Cortex of kidney (tissue), 1 donor: ENCODE data around the gene TCF4.

Source experiments
- DNase-seq: peaks from one replicate; lab custom pipeline; 2025; lab: John Stamatoyannopoulos, UW

Gene TCF4

DNA sequence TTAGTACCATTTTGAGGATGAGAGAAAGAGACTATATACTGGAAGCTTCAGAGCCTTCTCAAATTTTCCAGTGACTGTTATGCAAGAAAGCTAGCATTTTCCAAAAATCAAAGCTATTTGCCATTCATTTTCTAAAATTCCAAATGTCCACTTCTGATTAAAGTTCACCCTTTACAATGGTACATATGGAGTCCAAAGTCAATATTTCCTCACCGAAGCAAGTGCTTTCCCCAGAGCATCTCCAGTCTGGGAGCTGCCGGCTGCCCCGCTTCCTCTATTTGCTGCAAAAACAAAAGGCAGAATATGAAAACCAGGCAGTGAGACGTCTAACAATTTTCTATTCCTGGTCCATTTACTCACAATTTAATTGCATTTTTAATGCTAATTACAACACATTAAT, 326.7 kb downstream of the TCF4 start:
- DNase-seq, result no peak

GRCh38 chr18:55258088-55258487, 329.9 kb downstream of the TCF4 start:
- DNase-seq, result no peak

DNA sequence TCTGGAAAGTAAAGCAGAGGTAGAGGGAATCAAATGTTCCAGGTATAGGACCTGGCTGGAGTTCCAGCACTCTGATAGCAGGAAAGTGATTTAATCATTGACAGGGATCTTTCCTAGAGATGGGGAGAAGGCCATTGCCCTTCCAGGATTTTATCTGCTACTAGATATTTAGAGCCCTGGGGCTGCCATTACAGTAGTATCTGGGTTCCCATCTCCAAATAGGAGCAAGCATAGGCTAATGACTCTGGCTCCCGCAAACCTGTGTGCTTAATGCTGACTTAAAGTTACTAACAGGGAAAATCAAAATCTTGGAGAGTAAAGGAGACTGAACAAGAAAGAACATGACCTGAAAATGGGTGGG, 331.1 kb downstream of the TCF4 start:
- no peak for DNase-seq

- DNase-seq, result no peak
Measured at GRCh38 chr18:55256226-55256928, 331.6 kb downstream of the TCF4 start.

- no peak for DNase-seq
Measured at GRCh38 chr18:55253814-55254213, 334.2 kb downstream of the TCF4 start.

- DNase-seq, result no peak
Measured at GRCh38 chr18:55252901-55253300, 335.1 kb downstream of the TCF4 start.

- DNase-seq, result no peak
Measured at GRCh38 chr18:55252053-55252675, 335.8 kb downstream of the TCF4 start.

DNA sequence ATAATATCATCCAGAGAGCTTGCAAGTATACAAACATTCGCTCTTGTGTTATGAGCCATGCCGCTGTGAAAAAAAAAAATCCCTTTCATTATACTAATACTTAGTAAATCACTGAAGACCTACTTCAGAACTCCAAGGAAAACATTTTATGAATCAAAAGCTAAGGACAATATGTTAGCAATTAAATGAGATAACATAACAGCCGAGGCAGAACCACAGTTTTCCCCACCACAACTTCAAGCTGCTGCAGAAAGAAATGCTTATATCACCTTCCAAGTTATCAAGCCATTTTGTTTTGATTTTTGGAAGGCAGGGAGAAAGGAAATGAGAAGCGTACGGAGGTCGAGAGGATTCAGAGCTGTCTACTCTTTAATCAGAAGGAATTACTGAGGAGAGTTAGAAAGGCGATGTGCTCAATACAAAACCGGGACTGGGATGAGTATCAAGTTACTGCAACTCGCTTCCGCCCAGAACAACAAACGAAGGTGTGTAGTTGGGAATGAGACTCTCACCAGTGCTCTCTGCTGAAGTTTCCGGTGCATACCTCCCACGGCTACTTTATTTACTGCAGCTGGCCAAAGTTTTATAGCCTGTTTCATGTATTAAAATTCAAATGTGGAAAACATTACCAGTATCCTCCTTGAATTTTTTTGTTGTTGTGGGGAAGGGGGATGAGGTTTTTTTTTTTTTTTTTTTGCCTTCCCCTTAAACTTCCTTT, 336.6 kb downstream of the TCF4 start:
- no peak for DNase-seq

- no peak for DNase-seq
Measured at GRCh38 chr18:55250768-55251173, 337.2 kb downstream of the TCF4 start.

DNA sequence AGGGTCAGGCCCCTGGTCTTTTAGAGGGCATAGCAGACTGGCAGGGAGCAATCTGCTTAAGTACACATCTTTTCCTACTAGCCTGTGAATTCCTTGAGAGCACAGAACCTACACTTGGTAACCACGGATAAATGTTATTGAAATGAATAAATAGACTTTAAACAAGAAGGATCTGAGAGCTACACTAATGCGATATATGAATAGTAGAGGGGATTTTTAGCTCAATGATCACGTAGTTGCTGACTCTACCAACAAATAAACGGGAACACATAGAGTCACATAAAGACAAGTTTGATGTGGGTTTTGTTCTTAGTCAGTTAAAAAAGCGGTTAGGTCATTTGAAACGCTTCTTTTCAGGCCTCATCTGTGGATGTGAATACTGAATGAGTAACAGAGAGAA, 338.4 kb downstream of the TCF4 start:
- no peak for DNase-seq

GRCh38 chr18:55248495-55248894, 339.5 kb downstream of the TCF4 start:
- DNase-seq, result no peak

DNA sequence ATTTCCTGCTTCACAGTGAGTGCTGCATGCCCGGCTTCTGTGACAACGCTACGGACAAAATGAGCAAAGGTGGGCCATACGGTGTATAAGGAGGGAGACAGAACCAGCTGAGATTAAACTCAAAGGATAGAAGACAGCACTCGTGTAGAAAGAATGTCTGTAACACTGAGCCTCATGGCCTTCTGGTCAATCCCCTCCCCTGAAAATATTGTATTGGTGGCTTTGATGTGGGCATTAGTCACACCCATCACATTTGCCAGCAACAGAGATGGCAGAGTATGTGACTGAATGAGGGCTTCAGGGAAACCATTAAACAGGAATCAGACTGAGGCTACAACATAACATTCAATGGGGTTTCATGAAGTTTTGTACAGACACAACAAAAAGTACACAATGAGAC, 341.0 kb downstream of the TCF4 start:
- DNase-seq, result no peak

GRCh38 chr18:55246278-55246677, 341.7 kb downstream of the TCF4 start:
- DNase-seq, result no peak

DNA sequence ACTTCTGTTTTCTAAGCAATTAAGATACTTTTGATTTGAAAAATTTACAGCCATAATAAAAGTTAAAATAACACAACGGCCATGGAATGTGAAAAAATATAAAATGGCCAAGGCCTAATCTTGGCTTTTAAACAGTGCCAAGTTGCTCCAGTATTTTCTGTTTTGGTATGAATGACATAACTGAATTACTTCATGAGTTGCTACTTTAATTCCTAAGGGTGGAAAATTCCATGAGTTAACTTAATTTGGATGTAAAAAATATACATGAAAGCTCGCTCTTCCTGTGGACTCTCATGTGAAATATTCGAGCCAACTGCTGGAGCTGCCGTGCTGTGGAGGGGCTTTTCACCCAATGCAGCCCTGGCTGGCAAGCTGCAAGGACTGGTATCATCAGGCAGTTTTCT, 342.8 kb downstream of the TCF4 start:
- DNase-seq, result no peak

GRCh38 chr18:55244546-55244945, 343.4 kb downstream of the TCF4 start:
- no peak for DNase-seq

DNA sequence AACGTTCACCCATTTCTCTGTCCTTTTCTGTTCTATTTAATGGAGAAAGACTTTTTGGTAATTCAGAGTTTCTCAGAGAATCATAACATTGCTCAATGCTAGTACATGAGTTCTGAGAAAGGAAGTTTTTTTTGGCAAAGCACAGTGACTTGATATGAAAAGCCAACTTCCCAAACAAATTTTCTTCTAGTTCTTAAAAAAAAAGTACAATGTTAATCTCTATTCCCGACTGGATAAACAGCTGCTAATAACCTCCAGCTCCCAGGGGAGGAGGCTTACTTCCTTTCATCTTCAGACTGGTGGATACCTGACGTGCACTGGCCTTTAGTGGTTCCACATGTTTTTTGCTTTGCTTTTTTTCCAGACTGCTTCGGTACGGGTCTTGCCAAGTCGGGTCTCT, 344.1 kb downstream of the TCF4 start:
- no peak for DNase-seq

DNA sequence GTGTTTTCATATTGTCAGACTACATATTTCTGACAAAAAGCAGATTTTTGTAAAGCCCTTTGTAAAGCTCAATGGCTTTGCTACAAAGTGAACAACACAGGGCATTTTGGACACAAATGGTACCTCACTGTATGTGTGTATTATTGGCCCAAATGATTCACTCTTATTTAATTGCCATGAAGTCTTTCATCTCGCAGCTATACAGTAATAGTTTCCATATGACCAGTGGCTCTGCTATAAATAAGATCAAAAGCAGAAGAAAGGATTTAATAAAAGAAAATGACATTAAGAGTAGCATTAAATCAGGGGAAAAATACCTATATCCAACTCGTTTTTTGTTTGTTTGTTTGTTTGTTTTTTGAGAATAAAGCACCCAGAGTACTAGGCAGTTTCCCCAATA, 344.7 kb downstream of the TCF4 start:
- DNase-seq, result no peak

- no peak for DNase-seq
Measured at GRCh38 chr18:55240978-55241377, 347.0 kb downstream of the TCF4 start.

- DNase-seq, result no peak
Measured at GRCh38 chr18:55239740-55240139, 348.3 kb downstream of the TCF4 start.

GRCh38 chr18:55237660-55238059, 350.3 kb downstream of the TCF4 start:
- DNase-seq, result no peak

GRCh38 chr18:55236150-55236931, 351.7 kb downstream of the TCF4 start:
- DNase-seq, result no peak

DNA sequence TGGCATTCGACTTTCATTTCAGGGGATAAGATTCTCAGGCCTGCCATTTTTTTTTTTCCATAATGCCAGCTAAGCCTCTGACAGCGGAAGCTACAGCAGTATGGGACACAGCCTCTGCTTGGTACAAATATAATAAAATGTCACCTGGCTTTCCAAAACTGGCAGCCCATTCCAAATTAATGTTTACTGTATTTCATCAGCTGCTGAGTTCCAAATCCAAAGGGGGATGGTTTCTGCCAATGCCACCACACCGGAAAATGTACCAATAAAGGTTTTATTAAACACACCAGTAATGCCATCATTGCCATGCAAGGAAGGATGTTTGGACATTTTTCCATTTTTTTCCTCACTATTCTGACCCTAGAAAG, 352.9 kb downstream of the TCF4 start:
- DNase-seq, result no peak
